RWPE1 (cell line): ENCODE measurements around the gene MBNL1.

Source experiments
- CTCF ChIA-PET: fragments of 350-600 bp; sonication (Branson Sonifier 250); formaldehyde crosslinking; extraction: SDS; loops from one replicate; lab custom pipeline; 2021; lab: Yijun Ruan, JAX
- POLR2A ChIA-PET: fragments of 400-600 bp; formaldehyde crosslinking; extraction: SDS; loops from one replicate; lab custom pipeline; 2020; ENCODE audit warnings: antibody characterized with exemption; ENCODE audit not compliant: low non-redundant PET; lab: Yijun Ruan, JAX
- DNase-seq: peaks from one replicate; pipeline ENCODE4 v3.0.0; 2012; ENCODE audit warnings: low spot score
- H3K27ac ChIP-seq: fragments of 450-650 bp; 2 replicates; pipeline ENCODE4 v1.5.1; 2017
- TF ChIP-seq, protein P1 (sequence below): fragments of 450-650 bp; conservative IDR thresholded peaks from 2 replicates; pipeline ENCODE4 v1.5.1; 2017; ENCODE audit warnings: low read depth, mild to moderate bottlenecking

Gene MBNL1

DNA sequence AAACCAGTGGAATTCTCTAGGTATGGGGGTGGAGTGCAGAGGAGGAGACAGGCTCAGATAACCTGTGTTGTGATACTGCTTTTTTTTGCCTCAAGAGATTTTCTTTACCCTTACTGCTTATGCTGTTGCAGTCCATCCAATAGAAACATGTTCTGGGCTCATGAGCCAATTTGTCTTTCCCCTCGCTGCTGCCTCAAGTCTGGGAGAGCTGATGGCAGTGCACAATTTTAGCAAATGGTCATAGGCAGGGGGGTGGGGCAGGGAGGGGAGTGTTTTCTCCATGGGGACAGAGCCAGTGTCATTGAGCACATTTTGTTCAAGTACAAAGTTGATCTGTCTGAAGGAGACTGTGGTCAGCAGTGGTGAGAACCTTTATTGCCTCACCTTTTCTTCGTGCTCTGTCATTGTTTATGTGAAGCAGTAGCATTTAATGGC is 134.9 kb downstream of the MBNL1 start:
- ChIA-PET CTCF (no interaction called here), POLR2A (no interaction called here)
- DNase-seq: no peak
- H3K27ac ChIP-seq: no peak overlapping the region
- TF ChIP-seq, protein P1, sequence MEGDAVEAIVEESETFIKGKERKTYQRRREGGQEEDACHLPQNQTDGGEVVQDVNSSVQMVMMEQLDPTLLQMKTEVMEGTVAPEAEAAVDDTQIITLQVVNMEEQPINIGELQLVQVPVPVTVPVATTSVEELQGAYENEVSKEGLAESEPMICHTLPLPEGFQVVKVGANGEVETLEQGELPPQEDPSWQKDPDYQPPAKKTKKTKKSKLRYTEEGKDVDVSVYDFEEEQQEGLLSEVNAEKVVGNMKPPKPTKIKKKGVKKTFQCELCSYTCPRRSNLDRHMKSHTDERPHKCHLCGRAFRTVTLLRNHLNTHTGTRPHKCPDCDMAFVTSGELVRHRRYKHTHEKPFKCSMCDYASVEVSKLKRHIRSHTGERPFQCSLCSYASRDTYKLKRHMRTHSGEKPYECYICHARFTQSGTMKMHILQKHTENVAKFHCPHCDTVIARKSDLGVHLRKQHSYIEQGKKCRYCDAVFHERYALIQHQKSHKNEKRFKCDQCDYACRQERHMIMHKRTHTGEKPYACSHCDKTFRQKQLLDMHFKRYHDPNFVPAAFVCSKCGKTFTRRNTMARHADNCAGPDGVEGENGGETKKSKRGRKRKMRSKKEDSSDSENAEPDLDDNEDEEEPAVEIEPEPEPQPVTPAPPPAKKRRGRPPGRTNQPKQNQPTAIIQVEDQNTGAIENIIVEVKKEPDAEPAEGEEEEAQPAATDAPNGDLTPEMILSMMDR: no peak

- ChIA-PET POLR2A (no interaction called here), CTCF (no interaction called here)
- no peak overlapping the region for H3K27ac ChIP-seq
- no peak for DNase-seq
- TF ChIP-seq, protein P1: no peak
Observed at GRCh38 chr3:152404976-152405375, 136.2 kb downstream of the MBNL1 start.

DNA sequence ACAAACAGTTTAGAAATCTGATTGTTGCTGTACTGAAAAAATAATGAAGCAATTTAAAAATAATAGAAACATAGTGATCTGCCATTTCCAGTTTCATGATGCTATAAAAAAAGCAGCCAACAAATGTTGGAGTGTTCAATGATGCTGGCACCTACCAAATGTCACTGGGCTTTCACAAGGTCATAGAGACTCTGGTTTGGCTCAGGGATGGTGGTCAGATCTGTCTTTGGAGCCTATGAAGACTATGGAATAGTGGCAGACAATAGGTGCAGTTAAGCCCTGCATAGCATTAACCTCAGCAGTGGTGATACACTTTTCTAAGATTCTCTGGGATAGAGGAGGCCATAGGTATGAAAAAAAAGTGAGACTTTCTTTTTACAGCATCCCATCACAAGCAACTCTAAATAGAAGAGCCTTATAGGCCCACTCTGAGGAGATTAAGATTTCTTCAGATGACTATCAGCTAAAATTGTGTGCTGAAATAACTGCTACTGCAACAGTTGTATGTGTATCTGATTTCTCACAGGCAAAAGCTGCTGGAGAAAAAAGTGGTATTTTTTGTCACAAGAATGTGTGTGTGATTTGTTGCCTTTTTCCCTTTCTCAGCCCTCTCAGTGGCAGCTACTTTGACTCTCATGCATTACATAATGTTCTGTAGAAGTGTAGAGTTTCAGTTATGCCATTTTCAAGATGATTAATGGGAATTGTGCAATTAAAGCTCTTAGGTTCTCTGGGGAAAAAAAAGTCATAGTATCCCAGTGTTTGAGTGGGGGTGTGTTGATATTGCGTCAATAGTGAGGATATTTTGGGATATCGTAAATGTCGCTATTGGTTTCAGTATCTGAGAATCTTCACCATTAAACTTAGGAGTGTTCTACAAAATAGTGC is 137.4 kb downstream of the MBNL1 start:
- CTCF ChIA-PET: interaction anchor here (0.6 kb wide), 1 partner anchor 1647 kb away, joined by 5 read pairs; no protein-coding TSS in a partner anchor
- POLR2A ChIA-PET: no interaction called here
- H3K27ac ChIP-seq: no peak overlapping the region
- TF ChIP-seq, protein P1: no peak
- peak; percentile 67 for DNase-seq

GRCh38 chr3:152413240-152413639 is 144.5 kb downstream of the MBNL1 start:
- no peak overlapping the region for H3K27ac ChIP-seq
- POLR2A ChIA-PET: no interaction called here
- DNase-seq: no peak
- TF ChIP-seq, protein P1: no peak
- CTCF ChIA-PET: interaction anchor here (0.6 kb wide), 1 partner anchor 1944 kb away, joined by 4 read pairs; no protein-coding TSS in a partner anchor

- ChIA-PET CTCF (no interaction called here), POLR2A (no interaction called here)
- no peak for DNase-seq
- no peak overlapping the region for H3K27ac ChIP-seq
- TF ChIP-seq, protein P1: no peak
Observed at GRCh38 chr3:152416808-152417580, 148.3 kb downstream of the MBNL1 start.

- ChIA-PET POLR2A (no interaction called here), CTCF (no interaction called here)
- no peak overlapping the region for H3K27ac ChIP-seq
- no peak for DNase-seq
- TF ChIP-seq, protein P1: no peak
Observed at GRCh38 chr3:152419748-152420147, 151.0 kb downstream of the MBNL1 start.
